Measurements from ENCODE around the gene ZNF502. TPM values are rescaled to one million over a fixed set of nuclear protein-coding genes. Genes with fewer than 3 reads are reported as not detected.

Gene ZNF502
- total RNA-seq, 6 experiments from 2014 or later, result 0.50 to 1.7 (median 1.1) TPM

- TF ChIP-seq POLR2A (IDR thresholded peaks at IDR 0.05) (no peak), CTCF (IDR thresholded peaks at IDR 0.05) (no peak)
- Histone ChIP-seq H3K4me3 (peak overlapping the region; percentile 67 to 80 (median 71)), H3K9me3 (peaks cover 0 to 3% (median 0%) of the 10 kb centered on the region in 4 donors), H3K36me3 (no peaks in the 10 kb centered on the region), H3K4me1 (peaks cover 0 to 5% (median 2%) of the 10 kb centered on the region in 4 donors), H3K27me3 (no peaks in the 10 kb centered on the region), H3K27ac (no peak overlapping the region)
- DNase-seq (no peak), ATAC-seq (no peak)
- intact Hi-C loops (cut with DNase I), result no loop called here
- WGBS (ENCODE audit: insufficient coverage, low coverage, low lambda C conversion rate, missing lambda C conversion rate), result 8% methylated on average over 9 of the region's 9 CpGs
Measured at GRCh38 chr3:44762170-44762677, 49.8 kb downstream of the ZNF502 start.

DNA sequence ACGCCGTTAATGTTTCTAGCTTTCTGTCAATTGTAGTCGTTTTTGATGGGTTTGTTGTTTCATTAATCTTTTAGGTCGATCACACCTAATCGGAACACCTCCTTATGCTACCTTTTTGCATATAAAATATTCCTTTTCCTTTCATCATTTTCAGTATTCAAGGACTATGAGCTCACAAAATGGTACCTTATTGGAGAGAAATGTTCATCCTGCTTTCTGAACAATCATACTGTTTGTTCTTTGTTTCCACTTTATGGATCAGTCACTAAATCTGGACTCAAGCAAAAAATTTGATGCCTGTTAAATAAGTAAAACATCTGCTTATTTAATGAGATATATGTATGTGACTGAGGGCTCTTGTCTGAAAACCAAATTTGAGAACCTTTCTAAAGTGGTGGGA is 50.2 kb downstream of the ZNF502 start:
- ATAC-seq (no peak), DNase-seq (no peak)
- peaks cover 0 to 5% (median 2%) of the 10 kb centered on the region in 4 donors for H3K4me1 ChIP-seq
- TF ChIP-seq CTCF (IDR thresholded peaks at IDR 0.05) (no peak), POLR2A (IDR thresholded peaks at IDR 0.05) (no peak)
- H3K9me3 ChIP-seq, result peaks cover 0 to 3% (median 0%) of the 10 kb centered on the region in 4 donors
- H3K36me3 ChIP-seq, result no peaks in the 10 kb centered on the region
- no peak overlapping the region for H3K4me3 ChIP-seq
- WGBS (ENCODE audit: insufficient coverage, low coverage, low lambda C conversion rate, missing lambda C conversion rate), result 35% methylated on average over 5 of the region's 5 CpGs
- intact Hi-C loops (cut with DNase I), result no loop called here
- H3K27me3 ChIP-seq, result no peaks in the 10 kb centered on the region
- H3K27ac ChIP-seq, result no peak overlapping the region

DNA sequence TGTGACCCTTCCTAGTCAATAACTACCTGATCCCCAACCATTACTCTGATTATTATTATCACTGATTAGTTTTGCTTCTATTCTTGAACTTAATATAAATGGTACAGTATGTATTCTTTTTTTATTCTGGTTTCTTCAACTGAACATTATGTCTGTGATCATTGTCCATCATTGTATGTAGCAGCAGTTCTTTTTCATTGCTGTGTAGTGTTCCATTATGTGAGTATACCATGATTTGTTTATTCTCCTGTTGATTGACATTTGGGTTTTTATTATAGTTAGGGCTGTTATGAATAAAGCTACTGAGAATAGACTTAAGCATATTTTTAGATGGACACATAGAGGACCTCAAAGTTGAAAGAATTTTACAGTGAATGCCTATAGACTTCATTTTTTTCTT is 51.8 kb downstream of the ZNF502 start:
- DNase-seq (no peak), ATAC-seq (no peak)
- peaks cover 0 to 5% (median 2%) of the 10 kb centered on the region in 4 donors for H3K4me1 ChIP-seq
- H3K4me3 ChIP-seq, result no peak overlapping the region
- no peaks in the 10 kb centered on the region for H3K36me3 ChIP-seq
- no peaks in the 10 kb centered on the region for H3K27me3 ChIP-seq
- TF ChIP-seq CTCF (IDR thresholded peaks at IDR 0.05), result no peak
- no peak for TF ChIP-seq POLR2A (IDR thresholded peaks at IDR 0.05)
- intact Hi-C loops (cut with DNase I), result no loop called here
- H3K9me3 ChIP-seq, result peaks cover 0 to under 1% (median 0%) of the 10 kb centered on the region in 4 donors
- H3K27ac ChIP-seq, result no peak overlapping the region

DNA sequence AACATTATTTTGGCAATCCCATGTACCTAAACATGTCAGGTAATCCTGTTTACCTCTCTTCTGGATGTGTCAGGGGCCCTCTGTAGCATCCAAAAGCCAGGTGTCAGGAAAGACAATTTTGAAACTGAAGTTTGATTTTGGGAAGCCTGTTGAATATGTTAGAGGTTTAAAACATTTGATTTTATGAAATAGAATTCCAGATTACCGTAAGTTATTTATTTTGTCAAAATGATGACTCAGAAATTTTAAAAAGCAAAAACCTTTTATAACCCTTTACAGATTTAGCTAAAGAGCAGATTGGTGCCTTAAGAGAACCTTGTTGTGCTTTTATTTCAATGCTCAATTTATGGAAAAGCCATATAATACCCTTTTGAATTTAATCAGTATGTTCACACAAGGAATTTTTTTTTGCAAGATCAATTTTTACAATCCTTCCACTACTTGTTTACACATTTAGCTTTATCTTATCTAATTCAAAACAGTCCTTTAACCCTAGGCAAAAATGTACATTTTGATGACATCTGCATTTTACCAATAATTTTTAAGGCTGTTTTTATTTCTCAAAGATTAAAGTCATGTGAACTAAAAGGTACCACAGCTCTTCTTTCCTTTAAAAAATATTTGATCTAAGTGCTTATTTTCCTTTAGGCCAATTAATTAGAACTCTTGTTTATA is 59.1 kb downstream of the ZNF502 start:
- DNase-seq, result no peak
- Histone ChIP-seq H3K9me3 (peaks cover 0 to 12% (median 0%) of the 10 kb centered on the region in 4 donors), H3K36me3 (no peaks in the 10 kb centered on the region), H3K4me3 (no peak overlapping the region), H3K27ac (no peak overlapping the region), H3K27me3 (no peaks in the 10 kb centered on the region), H3K4me1 (no peaks in the 10 kb centered on the region)
- ATAC-seq, result no peak
- 100% methylated on average over 1 of the region's 1 CpG for WGBS (ENCODE audit: insufficient coverage, low coverage, low lambda C conversion rate, missing lambda C conversion rate)
- intact Hi-C loops (cut with DNase I), result no loop called here
- TF ChIP-seq CTCF (IDR thresholded peaks at IDR 0.05) (no peak), POLR2A (IDR thresholded peaks at IDR 0.05) (no peak)

Data from right lobe of liver (tissue), 6 donors.